Skeletal muscle cell (primary cell): Measurements from ENCODE around the gene SLC26A6.

Source experiments
- DNase-seq: peaks from one replicate; pipeline ENCODE4 v3.0.0-alpha.2; 2010; ENCODE audit warnings: low read depth
- H3K4me3 ChIP-seq: 2 replicates; pipeline ENCODE4 v1.5.1; 2011; ENCODE audit warnings: low read depth, mild to moderate bottlenecking, control low read depth, low read length, moderate library complexity

SLC26A6 gene

DNA sequence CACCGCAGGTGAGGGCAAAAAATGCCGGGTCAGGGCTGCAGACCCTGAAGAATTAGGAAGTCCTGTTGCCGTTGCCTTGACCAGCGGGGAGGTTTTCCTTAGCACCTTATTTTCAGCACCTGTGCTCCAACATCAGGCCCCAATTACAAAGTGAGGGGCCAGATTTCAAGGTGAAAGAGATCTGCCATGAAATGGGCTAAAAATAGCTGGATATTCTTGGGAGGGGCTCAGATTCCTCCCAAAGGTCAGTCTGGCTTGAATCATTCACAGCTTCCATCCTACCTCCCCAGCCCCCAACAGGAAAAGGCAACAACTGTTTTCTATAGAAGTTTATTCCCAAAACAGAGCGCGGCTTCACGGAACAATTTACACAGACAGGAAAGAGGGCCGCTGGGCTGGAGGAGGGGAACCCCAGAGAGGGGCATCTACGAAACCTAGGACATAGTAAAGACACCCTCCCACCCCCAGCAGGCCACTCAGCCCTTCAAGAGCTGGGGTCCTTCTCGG, 941 bp upstream of the SLC26A6 start:
- DNase-seq = no peak
- H3K4me3 ChIP-seq = peak overlapping the region; percentile 98

GRCh38 chr3:48634661-48635221, 520 bp downstream of the SLC26A6 start:
- peak overlapping the region; percentile 98 for H3K4me3 ChIP-seq
- DNase-seq = no peak

GRCh38 chr3:48633743-48634142, 1.5 kb downstream of the SLC26A6 start:
- no peak for DNase-seq
- peak overlapping the region; percentile 98 for H3K4me3 ChIP-seq

DNA sequence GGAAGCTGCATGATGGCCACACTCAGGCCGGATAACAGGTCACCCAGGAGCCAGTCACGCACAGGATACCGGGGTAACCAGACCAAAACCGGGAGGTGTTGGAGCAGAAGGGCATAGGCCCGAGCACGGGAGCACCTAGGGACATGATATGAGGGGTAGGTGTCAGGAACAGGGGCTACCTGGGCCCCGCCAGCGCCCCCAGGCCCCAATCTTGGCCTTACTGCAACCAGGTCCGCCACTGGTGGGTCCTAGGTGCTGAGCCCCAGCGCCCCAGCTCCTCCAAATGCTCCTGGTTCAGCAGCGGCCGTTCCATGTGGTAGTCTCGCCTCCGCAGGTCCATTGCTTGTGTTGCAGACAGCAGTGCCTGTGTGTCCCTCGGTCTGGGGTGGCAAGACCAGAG, 2.0 kb downstream of the SLC26A6 start:
- no peak for DNase-seq
- no peak overlapping the region for H3K4me3 ChIP-seq

- no peak overlapping the region for H3K4me3 ChIP-seq
These were observed 3.5 kb downstream of the SLC26A6 start for GRCh38 chr3:48631516-48632448.

DNA sequence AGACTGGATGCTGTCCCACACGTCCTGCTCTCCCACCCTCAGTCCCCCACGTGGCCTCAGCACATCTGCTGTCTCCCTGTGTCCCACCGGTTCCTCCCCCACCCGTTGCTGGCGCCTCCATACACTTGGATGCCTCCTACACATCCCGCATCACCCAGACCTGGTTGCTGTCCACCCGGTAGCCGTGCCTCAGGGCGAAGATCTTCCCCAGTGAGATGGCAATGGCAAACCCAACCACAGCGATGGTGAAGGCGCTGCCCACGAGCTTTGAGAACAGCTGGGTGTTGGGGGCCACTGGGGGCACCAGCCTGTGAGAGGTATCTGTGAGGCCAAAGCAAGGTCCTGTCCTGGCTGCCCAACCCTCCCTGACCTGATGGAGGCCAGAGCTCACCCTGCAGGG, 4.4 kb downstream of the SLC26A6 start:
- DNase-seq = no peak
- no peak overlapping the region for H3K4me3 ChIP-seq

More at GRCh38 chr3:48631516-48632448, 3.5 kb downstream of the SLC26A6 start:
- no peak for DNase-seq

DNA sequence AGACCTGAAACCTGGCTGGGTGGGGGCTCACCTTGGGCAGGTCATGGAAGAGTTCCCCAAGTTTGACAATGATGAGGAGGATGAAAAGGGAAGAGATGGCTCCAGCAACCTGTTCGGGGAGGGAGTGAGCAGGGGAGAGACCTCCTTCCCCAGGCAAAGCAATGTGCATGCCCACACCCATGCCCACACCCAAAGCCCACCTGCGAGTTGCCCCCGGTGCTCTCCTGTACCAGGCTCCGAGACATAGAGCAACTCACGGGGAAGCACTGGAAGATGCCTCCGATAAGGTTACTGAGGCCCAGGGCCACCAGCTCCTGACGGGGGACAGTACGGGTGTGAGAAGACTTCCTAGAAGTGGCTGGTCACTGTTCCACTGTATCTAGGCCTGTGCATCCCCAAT, 4.9 kb downstream of the SLC26A6 start:
- H3K4me3 ChIP-seq = no peak overlapping the region

GRCh38 chr3:48629894-48630293, 5.4 kb downstream of the SLC26A6 start:
- H3K4me3 ChIP-seq = no peak overlapping the region
- DNase-seq = no peak

More for the DNA sequence above, 4.9 kb downstream of the SLC26A6 start:
- no peak for DNase-seq

DNA sequence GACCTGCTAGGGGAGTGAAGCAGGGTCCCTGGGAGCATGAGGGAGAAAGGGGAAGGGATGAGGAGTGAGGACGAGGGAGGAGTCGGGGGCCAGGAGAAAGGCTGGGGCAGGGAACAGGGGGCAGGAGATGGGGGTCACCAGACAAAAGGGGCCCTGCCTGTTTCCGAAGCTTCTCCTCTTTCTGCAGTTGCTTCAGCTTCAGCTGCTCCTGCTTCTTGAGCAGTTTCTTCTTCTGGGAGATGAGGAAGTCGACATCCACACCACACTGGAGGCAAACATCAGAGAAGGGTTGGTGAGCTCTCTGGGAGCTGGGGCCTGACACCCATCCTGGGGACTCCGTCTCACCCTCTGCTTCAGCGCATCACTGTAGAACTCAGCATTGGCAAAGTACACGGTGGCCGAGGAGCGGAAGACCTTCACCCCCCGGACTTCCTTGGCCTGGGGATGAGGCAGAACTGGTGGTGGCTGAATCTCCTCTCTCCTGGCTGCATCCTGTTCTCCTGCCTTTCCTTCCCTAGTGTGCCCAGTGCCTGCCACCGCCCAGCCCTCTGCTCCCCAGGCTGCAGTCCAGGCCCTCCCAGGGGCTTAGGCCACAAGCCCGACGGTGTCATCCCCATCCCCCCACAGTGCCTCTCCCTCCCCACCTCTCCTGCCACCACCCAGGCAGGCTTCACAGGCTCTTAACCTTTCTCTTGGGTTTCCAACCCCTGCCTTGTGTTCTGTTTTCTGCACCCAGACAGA, 6.8 kb downstream of the SLC26A6 start:
- H3K4me3 ChIP-seq = no peak overlapping the region
- DNase-seq = no peak

GRCh38 chr3:48625600-48625999, 9.7 kb downstream of the SLC26A6 start:
- DNase-seq = no peak
- H3K4me3 ChIP-seq = no peak overlapping the region

GRCh38 chr3:48624767-48625166, 10.5 kb downstream of the SLC26A6 start:
- no peak overlapping the region for H3K4me3 ChIP-seq
- DNase-seq = no peak

DNA sequence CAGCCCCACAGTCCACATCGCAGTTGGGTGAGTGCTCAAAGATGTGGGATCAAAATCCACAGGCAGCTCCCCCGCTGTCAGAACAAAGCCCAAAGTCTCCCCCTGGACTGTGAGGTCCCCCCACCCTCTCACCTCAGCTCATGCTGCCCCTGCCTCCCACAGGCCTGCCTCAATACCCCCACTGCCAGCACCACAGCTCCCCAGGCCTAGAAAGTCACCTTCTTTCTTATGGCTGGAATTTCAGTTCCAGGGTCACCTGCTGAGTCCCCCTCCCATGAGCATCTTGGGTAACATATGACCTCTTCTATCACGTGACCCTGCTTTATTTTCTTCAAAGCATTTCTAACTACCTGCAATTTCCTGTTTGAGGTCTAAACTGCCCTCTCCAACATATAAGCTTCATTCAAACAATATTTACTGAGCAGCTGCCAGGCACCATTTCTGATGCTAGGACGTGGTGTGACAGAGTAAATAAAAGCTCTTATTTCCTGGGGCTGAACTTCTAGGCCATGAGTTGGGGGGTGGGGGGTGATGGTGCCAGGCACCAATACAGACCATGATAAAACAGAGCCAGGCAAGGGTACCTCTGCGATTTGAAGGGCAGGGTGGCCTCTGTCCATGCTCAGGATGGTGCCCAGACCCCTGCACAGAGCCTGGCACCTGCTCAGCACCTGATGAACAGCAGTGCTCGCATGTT, 11.3 kb downstream of the SLC26A6 start:
- no peak overlapping the region for H3K4me3 ChIP-seq
- DNase-seq = no peak

DNA sequence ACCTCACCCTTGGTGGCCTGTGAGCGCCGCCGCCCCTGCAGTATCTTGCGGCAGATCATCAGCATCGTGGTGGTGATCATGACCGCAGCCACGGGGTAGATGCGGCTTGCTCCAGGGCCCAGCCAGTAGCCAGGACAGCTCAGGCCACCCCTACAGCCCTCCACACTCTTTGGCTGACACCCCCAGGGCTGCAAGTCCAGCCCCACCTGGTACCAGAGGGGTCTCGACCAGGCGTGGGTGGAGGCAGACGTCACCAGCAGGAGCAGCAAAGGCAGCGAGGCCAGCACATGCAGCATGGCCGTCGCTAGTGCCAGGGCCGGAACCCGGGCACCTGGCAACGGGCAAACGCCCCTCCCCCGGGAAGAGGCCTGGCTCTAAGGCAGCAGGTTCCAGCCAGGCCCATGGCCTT, 13.8 kb downstream of the SLC26A6 start, which contains the start of gene TMEM89:
TMEM89 (minus strand) TSS at position 309 of the 409 bp plus-strand sequence; CDS start at position 296, 13 bp downstream.
- no peak within 1 kb of the TSS for H3K4me3 ChIP-seq

GRCh38 chr3:48619541-48620524, 15.4 kb downstream of the SLC26A6 start:
- H3K4me3 ChIP-seq = no peak overlapping the region
- no peak for DNase-seq

More for the DNA sequence above, 13.8 kb downstream of the SLC26A6 start, which contains the start of gene TMEM89:
- no peak for DNase-seq

DNA sequence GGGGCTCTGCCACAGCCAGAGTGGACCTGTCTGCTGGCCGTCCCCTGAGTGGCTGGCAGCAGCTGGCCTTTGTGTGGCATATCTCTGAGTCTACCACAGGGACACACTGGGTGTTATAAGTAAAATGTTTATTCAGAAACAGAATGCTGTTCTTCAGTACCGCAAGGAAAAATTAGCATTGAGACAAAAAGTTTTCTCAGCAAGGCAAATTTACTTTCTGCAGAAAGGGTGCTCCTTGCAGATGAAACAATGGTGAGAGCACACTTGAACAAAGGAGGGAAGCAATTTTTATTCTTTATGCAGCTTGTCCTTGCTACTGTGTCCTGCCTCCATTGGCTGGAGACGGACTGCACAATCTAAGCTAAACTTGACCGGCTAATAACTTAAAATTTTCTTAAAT, 17.7 kb downstream of the SLC26A6 start:
- DNase-seq = no peak
- no peak overlapping the region for H3K4me3 ChIP-seq

DNA sequence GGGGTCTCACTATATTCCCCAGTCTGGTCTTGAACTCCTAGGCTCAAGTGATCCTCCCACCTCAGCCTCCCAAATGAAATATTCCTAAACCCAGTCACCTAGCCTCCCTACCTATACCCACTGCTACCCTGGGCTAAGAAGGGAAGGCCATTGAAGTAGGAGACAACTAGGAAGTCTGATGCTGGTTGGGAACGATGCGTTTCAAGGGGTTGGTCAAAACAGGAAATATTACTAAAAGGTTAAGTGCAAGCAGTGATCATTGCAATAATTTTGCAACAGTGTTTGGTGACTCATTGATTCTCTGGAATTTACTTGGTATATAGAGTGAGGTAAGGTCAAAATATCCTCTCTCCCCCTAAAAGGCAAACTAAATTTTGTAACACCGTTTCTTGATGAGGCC, 21.2 kb downstream of the SLC26A6 start:
- peak; percentile 57 for DNase-seq
- H3K4me3 ChIP-seq = no peak overlapping the region

DNA sequence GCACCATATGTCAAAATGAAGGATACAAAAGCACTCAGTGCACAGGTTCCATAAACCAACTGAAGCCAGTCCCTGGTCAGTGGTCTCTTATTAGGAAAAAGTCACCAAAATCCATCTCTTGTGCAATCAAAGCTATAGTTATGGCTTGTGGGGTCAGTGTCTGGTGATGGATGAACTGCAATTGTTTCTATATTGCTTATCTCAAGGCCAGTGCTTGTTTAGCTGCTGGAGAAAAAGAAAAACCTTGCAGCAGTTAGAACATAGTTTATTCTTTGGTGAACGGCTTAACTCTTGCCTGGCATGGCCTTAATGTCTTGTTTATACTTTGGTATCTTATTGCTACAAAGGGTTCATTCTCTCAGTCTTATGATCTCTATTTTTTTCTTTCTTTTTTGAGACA, 23.0 kb downstream of the SLC26A6 start:
- H3K4me3 ChIP-seq = no peak overlapping the region

More for the DNA sequence above, 23.0 kb downstream of the SLC26A6 start:
- DNase-seq = no peak
